ENCODE data around the gene NOTCH4. TPM values are rescaled to one million over a fixed set of nuclear protein-coding genes. Genes with fewer than 3 reads are reported as not detected.

The NOTCH4 gene
- total and polyA plus RNA-seq, 9 of the 15 experiments (the other 6 are each of a cell fraction or from before 2014, with no cell fraction given), result 0.24 to 4.3 (median 1.7) TPM

DNA sequence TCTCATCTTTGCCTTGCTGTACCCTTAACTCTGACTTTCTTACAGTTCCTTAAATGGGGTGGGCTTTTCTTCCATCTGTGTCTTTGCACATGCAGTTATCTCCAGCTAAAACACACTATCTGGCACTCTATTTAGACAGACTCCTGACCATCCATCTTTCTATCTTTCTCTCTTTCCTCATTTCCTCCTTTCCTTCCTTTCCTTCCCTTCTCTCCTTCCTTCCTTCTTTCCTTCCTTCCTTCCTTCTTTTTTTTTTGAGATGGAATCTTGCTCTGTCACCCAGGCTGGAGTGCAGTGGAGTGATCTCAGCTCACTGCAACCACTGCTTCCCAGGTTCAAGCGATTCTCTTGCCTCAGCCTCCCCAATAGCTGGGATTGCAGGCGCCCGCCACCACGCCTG lies 8.2 kb downstream of the NOTCH4 start (continued):
- TF ChIP-seq, protein P1, sequence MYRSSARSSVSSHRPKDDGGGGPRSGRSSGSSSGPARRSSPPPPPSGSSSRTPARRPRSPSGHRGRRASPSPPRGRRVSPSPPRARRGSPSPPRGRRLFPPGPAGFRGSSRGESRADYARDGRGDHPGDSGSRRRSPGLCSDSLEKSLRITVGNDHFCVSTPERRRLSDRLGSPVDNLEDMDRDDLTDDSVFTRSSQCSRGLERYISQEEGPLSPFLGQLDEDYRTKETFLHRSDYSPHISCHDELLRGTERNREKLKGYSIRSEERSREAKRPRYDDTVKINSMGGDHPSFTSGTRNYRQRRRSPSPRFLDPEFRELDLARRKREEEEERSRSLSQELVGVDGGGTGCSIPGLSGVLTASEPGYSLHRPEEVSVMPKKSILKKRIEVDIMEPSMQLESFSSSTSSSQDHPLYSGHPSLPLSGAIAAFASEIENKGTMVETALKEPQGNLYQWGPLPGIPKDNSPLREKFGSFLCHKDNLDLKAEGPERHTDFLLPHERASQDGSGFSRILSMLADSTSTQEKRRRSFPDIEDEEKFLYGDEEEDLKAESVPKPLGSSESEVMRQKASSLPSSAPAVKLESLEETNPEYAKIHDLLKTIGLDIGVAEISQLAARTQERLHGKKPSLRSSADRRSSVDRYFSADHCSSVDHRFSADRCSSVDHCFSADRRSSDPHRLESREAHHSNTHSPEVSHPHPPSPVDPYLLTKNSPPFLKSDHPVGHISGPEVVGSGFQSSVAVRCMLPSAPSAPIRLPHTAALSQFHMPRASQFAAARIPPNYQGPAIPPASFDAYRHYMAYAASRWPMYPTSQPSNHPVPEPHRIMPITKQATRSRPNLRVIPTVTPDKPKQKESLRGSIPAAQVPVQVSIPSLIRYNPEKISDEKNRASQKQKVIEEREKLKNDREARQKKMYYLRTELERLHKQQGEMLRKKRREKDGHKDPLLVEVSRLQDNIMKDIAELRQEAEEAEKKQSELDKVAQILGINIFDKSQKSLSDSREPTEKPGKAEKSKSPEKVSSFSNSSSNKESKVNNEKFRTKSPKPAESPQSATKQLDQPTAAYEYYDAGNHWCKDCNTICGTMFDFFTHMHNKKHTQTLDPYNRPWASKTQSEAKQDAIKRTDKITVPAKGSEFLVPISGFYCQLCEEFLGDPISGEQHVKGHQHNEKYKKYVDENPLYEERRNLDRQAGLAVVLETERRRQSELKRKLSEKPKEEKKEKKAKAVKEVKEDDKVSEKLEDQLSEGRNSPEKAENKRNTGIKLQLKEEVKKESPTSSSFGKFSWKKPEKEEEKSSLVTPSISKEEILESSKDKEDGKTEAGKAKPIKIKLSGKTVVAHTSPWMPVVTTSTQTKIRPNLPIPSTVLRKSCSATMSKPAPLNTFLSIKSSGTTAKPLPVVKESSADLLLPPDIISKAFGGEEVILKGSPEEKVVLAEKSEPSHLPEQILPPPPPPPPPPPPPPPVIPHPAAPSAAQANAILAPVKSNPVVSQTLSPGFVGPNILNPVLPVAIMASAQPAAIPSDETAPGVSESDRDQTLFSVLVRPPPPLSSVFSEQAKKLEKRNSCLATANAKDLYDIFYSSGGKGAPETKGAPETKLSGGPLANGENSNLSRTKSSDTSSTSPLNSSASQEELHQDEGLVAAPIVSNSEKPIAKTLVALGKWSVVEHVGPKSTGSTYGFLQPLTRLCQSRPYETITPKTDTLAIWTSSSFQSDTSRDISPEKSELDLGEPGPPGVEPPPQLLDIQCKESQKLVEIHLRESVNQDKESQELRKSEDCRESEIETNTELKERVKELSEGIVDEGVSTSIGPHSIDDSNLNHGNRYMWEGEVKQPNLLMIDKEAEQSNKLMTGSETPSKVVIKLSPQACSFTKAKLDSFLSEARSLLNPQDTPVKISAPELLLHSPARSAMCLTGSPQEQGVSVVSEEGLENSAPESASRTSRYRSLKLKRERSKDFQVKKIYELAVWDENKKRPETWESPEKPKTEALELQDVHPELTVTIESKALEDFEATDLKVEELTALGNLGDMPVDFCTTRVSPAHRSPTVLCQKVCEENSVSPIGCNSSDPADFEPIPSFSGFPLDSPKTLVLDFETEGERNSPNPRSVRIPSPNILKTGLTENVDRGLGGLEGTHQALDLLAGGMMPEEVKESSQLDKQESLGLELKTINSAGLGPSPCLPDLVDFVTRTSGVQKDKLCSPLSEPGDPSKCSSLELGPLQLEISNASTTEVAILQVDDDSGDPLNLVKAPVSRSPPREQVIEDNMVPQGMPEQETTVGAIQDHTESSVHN (IDR thresholded peaks at IDR 0.05; ENCODE audit: borderline replicate concordance in 1 of 2, low read depth in 1 of 2), result no peak
- TF ChIP-seq TBL1XR1 (IDR thresholded peaks at IDR 0.05; ENCODE audit: low read length in 2 of 2) (no peak), NR2C1 (IDR thresholded peaks at IDR 0.05) (0 out of 2 replicates have a peak, but pooled peaks have one; percentile 18), NR2C1 (tag; IDR thresholded peaks at IDR 0.05) (no peak), ZBTB1 (CRISPR knock-in tag; IDR thresholded peaks at IDR 0.05; ENCODE audit: borderline replicate concordance, low read depth) (no peak), RBFOX2 (IDR thresholded peaks at IDR 0.05; ENCODE audit: low read depth, low read length) (no peak), ASH1L (IDR thresholded peaks at IDR 0.05; ENCODE audit: borderline replicate concordance, low read depth, partially characterized antibody) (peak; percentile 23), LARP7 (IDR thresholded peaks at IDR 0.05) (peak; percentile 69; the same call in 1 of the 2 replicates), MCM5 (IDR thresholded peaks at IDR 0.05; ENCODE audit: low read depth) (no peak), PTRF (tag; IDR thresholded peaks at IDR 0.05) (no peak), PTTG1 (tag; IDR thresholded peaks at IDR 0.05; ENCODE audit: low read depth) (no peak), DPF2 (IDR thresholded peaks at IDR 0.05) (0 out of 2 replicates have a peak, but pooled peaks have one; percentile 17), CBFA2T2 (conservative IDR thresholded peaks at IDR 0.05) (no peak), TCFL5 (CRISPR knock-in tag; conservative IDR thresholded peaks at IDR 0.05) (no peak), ILK (tag; IDR thresholded peaks at IDR 0.05; ENCODE audit: borderline replicate concordance, low read depth) (no peak)
- TF ChIP-seq, protein P2, sequence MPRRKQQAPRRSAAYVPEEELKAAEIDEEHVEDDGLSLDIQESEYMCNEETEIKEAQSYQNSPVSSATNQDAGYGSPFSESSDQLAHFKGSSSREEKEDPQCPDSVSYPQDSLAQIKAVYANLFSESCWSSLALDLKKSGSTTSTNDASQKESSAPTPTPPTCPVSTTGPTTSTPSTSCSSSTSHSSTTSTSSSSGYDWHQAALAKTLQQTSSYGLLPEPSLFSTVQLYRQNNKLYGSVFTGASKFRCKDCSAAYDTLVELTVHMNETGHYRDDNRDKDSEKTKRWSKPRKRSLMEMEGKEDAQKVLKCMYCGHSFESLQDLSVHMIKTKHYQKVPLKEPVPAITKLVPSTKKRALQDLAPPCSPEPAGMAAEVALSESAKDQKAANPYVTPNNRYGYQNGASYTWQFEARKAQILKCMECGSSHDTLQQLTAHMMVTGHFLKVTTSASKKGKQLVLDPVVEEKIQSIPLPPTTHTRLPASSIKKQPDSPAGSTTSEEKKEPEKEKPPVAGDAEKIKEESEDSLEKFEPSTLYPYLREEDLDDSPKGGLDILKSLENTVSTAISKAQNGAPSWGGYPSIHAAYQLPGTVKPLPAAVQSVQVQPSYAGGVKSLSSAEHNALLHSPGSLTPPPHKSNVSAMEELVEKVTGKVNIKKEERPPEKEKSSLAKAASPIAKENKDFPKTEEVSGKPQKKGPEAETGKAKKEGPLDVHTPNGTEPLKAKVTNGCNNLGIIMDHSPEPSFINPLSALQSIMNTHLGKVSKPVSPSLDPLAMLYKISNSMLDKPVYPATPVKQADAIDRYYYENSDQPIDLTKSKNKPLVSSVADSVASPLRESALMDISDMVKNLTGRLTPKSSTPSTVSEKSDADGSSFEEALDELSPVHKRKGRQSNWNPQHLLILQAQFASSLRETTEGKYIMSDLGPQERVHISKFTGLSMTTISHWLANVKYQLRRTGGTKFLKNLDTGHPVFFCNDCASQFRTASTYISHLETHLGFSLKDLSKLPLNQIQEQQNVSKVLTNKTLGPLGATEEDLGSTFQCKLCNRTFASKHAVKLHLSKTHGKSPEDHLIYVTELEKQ (CRISPR knock-in tag; IDR thresholded peaks at IDR 0.05), result no peak
- TF ChIP-seq, protein P3, sequence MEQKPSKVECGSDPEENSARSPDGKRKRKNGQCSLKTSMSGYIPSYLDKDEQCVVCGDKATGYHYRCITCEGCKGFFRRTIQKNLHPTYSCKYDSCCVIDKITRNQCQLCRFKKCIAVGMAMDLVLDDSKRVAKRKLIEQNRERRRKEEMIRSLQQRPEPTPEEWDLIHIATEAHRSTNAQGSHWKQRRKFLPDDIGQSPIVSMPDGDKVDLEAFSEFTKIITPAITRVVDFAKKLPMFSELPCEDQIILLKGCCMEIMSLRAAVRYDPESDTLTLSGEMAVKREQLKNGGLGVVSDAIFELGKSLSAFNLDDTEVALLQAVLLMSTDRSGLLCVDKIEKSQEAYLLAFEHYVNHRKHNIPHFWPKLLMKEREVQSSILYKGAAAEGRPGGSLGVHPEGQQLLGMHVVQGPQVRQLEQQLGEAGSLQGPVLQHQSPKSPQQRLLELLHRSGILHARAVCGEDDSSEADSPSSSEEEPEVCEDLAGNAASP (IDR thresholded peaks at IDR 0.05), result no peak

All from K562 (cell line).